DOHH2 (cell line): ENCODE results near the gene MAP1LC3A.

Experiments
- CTCF ChIP-seq: fragments of 200-600 bp; sonication (generic); IDR thresholded peaks from one replicate; pipeline ENCODE4 v1.5.1; 2014; ENCODE audit warnings: antibody characterized with exemption, mild to moderate bottlenecking, low read depth, low read length; ENCODE audit not compliant: poor library complexity, severe bottlenecking
- EZH2phosphoT487 ChIP-seq: fragments of 200-600 bp; sonication (generic); IDR thresholded peaks from 2 replicates; pipeline ENCODE4 v1.6.1; 2017; ENCODE audit warnings: borderline replicate concordance, mild to moderate bottlenecking, antibody characterized with exemption, low read length, moderate library complexity, mixed read lengths

- no peak for TF ChIP-seq CTCF
- TF ChIP-seq EZH2phosphoT487 = no peak
Observed at GRCh38 chr20:34510575-34510974, 47.9 kb upstream of the MAP1LC3A start.
